ENCODE measurements around the gene PLBD2.

Gene PLBD2

DNA sequence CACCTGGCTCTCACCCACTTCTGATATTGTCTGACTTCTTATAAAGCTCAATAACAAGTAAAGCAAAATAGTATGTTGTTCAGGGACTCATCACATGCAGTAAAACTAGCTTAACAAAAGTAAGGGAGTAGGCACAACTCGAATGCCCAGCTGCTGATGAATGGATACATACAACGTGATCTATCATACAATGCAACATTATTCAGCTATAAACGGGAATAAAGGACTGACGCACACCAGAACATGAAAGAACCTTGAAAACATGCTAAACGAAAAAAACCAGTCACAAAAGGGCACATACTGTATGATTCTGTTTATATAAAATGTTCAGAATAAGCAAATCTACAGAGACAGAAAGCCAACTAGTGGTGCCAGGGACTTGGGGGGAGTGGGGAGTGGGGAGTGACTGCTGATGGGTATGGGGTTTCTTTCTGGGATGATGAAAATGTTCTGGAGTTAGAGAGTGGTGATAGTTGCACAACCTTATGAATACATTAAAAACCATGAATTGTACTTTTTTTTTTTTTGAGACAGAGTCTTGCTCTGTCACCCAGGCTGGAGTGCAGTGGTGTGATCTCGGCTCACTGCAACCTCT is 11.1 kb downstream of the PLBD2 start:
- DNase-seq (ENCODE audit: low spot score), result no peak

DNA sequence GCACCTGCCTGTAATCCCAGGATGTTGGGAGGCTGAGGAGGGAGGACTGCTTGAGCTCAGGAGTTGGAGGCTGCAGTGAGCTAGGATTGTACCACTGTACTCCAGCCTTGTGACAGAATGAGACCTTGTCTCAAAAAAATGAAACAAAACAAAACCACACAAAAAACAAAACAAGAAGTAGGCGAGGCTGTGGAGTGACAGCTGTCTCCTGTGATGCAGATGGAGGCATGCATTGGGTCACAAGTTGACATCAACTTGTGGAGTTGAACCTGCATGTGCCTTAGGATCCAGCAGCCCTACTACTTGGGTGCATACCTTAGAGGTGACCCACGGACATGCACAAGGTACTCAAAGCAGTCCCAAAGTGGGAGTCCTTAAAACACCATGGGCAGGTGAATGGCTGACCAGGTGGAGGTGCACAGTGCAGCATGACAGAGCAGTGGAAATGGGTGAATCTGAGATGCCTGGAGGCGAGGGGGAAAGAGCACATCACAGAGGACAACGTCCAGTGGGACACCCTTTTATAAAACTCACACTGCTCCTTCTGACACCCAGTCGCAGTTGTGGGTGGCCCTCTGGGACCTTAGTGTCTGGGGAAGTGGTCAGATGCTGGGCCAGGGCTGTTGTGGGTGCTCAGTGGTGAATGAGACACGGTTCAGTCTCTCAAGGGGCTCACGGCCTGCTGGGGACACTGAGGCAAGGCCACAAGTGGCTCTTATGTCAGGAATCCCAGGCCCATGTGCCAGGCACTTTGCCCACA is 12.7 kb downstream of the PLBD2 start:
- DNase-seq (ENCODE audit: low spot score), result no peak

DNA sequence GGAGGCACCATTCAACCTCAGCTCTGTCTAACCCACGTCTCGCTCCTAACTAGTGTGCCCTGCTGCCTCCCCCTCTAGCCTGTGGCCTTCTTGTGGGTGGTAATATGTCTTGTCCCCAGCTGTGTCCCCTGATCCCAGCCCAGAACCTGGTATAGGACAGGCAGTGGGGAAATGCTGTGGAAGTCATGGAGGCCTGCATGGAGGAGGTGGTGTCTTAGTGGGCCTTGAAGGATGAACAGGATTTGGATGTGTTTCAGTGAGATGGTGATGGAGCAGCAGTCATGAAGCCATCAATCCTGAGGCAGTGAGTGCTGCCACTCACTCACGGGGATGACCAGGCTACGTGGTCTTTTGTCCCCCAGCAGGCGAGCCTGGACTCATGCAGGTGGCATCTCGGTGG is 13.4 kb downstream of the PLBD2 start:
- no peak for DNase-seq (ENCODE audit: low spot score)

DNA sequence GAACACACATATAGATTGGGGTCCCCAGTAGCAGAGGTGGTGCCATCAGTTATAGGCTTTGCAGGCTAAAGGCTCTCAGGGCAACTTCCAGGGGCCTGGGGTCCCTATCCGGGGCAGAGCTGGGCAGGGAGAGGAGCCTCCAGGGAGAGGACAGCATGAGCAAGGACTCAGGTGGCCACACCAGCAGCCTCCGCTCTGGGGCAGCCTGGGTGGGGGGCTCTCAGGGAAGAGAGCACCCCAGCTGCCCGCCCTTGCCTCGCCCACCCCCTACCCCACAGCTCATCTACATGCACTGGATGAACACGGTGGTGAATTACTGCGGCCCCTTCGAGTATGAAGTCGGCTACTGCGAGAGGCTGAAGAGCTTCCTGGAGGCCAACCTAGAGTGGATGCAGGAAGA is 14.0 kb downstream of the PLBD2 start:
- no peak for DNase-seq (ENCODE audit: low spot score)

DNA sequence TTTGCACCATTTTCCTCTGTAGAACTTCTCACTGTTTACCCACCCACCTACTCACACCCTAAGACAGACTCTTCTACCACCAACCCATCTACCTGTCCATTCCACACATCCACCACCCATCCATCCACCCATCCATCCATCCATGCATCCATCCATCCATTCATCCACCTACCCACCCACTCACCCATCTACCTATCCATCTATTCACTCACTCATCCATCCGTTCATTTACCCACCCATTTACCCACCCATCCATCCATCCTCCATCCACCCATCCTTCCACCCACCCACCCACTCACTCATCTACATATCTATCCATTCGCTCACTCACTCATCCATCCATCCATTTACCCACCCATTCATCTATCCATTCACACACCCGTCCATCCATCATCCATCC is 15.1 kb downstream of the PLBD2 start:
- DNase-seq (ENCODE audit: low spot score), result no peak

DNA sequence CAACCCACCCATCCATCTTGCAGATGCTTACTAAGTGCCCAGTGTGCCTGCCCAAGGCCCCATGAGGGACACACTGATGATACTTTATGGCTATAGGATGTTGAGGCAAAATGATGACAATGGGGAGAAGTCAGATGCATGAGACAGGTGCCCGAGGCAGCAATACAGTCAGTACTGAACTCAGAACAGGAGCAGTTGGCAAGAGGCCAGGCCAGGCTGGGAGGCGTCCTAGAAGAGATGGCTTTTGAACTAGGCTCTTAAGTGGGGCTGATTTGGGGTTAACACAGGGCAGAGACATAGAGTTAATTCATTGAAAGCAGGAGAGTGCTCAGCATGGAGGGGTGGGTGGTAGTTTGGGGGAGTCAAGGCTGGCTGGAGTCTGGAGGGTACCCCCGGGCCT is 15.6 kb downstream of the PLBD2 start:
- DNase-seq (ENCODE audit: low spot score), result no peak

DNA sequence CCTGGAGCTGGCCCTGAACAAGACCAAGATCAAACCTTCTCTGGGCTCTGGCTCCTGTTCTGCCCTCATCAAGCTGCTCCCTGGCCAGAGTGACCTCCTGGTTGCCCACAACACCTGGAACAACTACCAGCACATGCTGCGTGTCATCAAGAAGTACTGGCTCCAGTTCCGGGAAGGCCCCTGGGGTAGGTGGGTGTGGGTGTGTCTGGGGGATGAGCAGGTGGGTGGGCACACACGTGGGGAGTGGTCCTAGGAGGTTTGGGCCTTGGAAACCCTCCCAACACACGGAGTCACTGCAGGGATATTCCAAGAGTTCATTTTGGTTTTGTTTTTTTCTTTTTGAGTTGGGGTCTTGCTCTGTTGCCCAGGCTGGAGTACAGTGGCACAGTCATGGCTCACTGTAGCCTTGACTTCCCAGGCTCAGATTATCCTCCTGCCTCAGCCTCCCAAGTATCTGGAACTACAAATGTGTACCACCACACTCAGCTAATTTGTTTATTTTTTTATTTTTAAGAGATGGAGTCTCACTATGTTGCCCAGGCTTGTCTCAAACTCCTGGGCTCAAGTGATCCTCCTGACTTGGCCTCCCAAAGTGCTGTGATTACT is 16.5 kb downstream of the PLBD2 start:
- DNase-seq (ENCODE audit: low spot score), result no peak

DNA sequence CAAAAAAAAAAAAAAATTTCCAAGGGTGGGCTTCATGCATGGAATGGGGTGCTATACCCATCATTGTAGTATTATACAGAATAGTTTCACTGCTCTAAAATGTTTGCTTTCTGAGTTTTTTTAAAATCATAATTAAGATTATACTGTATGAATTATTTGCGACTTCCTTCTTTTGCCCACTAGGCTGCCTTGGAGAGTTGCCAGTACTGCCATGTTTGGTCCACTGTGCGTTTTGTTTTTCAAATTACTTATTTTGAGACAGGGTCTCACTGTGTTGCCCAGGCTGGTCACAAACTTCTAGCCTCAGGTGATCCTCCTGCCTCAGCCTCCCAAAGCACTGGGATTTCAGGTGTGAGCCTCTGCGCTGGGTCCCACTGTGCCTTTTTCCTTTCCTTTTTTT is 19.9 kb downstream of the PLBD2 start:
- no peak for DNase-seq (ENCODE audit: low spot score)

DNA sequence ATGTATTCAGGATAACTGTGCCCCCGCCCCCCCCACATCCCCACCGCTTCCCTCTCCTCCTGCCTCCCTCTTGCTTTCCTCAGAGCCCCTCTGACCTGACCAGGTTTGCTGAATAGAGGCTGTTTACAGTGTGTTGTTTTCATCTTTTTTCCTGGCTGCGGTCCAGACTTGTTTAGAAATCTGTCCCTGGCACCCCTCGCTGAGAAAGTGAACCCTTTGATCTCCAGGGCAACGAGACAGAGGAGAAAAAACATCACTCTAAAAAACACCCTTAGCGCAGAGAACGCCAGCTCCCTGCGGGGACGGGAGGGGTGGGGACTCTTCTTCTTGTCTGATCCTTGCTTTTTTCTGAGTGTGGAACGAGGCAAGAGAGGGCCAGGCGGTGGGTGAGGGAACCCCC is 22.8 kb downstream of the PLBD2 start:
- DNase-seq (ENCODE audit: low spot score), result no peak

DNA sequence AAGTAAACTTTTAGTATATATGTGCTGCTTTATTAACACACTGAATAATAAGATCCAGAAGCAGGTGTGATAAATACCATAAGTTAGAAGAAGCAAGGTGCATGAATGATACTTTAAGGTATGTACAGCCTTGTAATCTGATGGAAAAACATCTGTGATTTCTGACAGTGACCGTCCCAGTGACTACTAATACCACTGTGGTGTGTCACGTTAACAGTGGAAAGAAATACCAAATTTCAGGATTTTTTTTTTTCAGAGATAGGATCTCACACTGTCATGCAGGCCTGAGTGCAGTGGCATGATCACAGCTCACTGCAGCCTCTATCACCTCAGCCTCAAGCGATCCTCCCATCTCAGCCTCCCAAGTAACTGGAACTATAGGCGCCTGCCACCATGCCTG is 23.8 kb downstream of the PLBD2 start:
- no peak for DNase-seq (ENCODE audit: low spot score)

DNA sequence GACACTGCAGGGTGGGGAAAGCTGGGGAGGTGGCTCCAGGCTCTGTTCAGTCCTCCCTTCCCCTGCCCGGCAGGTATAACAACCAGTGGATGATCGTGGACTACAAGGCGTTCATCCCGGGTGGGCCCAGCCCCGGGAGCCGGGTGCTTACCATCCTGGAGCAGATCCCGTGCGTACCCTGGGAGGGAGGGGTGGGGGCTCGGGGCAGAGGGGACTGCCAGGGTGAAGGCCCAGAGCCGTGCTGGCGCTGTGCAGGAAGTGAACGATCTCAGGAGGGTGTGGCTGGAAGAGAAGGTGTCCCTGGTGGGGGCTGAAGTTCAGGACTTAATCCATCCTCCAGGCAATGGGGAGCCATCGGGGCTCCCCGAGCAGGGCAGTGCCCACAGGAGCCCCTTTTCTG is 26.4 kb downstream of the PLBD2 start:
- DNase-seq (ENCODE audit: low spot score), result no peak

DNA sequence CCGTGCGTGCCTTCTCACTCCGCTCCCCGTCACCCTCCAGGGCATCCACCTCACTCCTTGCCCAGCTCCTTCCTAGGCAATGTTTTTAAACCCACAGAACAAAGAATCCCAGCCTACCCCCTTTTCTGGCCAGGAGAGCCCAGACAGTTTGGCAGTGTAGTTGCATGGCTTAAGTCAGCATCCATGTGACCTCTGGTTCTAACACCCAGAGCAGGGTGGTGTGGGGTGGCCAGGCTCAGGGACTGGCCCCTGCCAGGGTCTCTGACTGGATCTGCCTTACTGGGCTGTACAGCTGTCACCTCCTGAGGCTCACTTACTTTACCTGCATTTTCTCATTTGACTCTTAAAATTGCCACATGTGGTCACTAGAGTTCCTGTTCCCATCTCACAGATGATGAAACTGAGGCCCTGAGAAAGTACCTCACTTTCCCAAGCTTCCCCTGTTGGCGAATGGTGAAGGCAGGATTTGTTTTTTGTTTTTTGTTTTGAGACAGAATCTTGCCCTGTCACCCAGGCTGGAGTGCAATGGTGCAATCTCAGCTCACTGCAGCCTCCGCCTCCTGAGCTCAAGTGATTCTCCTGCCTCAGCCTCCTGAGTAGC is 27.0 kb downstream of the PLBD2 start:
- DNase-seq (ENCODE audit: low spot score), result no peak

DNA sequence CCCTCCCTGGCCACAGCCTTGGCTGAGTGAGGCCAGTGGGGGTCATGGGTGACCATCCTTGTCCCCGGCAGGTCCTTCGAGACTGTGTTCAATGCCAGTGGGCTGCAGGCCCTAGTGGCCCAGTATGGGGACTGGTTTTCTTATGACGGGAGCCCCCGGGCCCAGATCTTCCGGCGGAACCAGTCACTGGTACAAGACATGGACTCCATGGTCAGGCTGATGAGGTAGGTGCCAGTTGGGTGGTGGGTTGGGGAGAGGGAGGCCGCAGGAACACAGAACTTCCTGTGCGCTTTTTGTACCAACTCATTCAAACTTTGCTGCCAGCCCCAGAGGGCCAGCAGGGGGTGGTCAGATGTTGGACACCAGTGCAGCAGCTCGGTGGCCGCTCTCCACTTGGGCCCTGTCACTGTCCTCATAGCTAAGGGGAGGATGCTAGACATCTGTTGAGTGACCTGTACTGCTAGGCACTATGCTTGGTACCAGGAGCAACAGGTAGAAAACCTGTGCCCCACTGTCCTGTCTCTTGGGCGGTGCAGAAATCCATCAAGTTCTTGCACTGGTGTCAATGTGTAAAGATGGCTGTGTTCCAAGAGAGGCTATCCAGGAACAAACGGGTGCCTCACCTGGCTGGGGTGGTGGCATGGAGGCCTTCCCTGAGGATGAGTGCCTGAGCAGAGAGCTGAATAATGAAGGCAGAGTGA is 28.6 kb downstream of the PLBD2 start:
- no peak for DNase-seq (ENCODE audit: low spot score)

DNA sequence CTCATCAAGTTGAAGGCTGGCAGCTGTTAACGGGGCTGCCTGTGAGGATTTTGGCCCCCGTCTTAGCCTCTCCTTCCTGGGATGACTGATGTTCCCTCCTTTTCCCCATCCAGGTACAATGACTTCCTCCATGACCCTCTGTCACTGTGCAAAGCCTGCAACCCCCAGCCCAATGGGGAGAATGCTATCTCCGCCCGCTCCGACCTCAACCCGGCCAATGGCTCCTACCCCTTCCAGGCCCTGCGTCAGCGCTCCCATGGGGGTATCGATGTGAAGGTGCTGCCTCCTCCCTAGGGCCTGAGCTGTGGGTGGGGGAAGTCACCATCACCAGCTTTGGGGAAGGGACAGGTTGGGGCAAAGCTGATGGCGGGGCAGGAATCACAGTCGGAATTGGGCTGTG is 29.2 kb downstream of the PLBD2 start:
- no peak for DNase-seq (ENCODE audit: low spot score)

DNA sequence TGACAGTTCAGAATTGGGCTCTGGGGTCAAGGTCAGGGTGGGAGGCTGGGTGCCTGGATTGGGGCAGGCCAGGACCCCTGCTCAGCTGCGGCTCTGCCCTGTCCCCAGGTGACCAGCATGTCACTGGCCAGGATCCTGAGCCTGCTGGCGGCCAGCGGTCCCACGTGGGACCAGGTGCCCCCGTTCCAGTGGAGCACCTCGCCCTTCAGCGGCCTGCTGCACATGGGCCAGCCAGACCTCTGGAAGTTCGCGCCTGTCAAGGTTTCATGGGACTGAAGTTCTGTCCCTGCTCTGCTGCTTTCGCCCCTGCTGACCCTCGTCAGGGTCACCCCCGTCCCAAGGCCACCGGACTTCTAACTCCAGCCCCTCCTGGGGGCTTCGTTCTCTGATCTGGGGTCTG is 30.0 kb downstream of the PLBD2 start:
- no peak for DNase-seq (ENCODE audit: low spot score)

DNA sequence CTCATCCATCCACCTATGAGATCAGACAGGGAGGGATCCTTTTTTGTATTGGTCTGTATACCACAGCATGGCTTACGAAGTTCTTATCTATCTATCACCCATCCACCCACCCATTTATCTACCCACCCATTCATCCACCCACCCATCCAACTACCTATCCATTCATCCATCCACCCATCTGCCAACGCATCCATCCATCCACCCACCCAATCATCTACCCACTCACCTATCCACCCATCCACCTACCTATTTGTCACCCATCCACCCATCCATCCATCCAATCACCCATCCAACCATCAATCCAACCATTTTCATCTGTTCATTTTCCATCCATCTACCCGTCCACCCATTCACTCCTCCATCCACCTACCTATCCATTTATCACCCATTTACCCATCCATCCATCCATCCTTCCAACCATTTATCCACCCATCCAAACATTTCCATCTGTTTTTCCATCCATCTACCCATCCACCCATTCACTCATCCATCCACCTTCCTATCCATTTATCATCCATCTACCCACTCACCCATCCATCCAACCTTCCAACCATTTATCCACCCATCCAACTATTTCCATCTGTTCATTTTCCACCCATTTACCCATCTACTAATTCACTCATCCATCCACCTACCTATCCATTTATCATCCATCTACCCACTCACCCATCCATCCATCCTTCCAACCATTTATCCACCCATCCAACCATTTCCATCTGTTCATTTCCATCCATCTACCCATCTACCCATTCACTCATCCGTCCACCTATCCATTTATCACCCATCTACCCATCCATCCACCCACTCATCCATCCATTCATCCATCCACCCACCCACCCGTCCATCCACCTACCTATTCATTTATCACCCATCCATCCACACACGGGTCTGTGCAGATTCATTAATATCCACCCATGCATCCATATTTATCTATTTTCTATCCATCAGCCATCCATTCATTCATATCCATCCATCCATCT is 32.0 kb downstream of the PLBD2 start:
- no peak for DNase-seq (ENCODE audit: low spot score)

DNA sequence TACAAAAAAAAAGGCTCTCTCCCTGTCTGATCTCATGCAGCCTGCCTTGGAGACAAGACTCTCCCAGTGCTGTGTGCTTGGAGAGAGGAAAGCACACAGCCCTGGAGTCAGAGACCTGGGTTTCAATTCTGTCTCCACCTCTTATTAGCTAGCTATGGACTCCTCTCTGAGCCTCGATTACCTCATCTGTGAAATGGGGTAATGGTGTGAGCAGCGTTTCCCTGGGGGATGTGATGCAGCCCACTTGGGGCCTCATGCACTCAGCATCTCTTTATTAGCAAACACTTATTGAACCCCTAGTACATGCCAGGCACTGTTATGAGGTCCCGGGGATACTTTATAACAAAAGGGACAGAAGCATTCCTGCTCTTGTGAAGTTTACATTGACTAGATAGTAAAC is 32.8 kb downstream of the PLBD2 start:
- DNase-seq (ENCODE audit: low spot score), result no peak

DNA sequence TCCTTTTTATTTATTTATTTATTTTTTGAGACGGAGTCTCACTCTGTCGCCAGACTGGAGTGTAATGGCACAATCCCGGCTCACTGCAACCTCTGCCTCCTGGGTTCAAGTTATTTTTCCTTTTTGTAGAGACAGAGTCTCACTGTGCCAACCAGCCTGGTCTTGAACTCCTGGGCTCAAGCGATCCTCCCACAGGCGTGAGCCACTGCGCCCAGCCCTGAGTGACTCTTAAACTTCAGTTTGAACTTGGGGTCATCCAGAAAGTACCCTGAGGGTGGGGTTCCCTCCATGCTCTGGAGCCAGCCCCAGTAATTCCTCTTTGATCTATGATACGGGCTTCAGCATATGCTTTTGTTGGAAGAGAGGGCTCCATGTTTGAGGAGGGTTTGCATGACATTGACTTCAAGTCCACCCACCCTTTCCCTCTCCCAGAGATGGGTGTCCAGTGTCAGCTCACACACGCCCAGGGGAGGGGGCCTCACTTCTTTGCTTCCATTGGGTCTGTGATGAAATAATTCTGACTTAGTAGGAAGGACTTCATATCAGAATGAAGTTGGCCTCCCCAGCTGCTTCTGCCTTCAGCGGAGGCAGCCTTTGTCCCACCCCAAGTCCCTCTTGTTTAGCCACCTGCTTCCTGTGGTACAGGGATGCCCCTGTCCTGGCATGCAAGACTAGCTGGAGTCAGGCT is 33.4 kb downstream of the PLBD2 start:
- no peak for DNase-seq (ENCODE audit: low spot score)

DNA sequence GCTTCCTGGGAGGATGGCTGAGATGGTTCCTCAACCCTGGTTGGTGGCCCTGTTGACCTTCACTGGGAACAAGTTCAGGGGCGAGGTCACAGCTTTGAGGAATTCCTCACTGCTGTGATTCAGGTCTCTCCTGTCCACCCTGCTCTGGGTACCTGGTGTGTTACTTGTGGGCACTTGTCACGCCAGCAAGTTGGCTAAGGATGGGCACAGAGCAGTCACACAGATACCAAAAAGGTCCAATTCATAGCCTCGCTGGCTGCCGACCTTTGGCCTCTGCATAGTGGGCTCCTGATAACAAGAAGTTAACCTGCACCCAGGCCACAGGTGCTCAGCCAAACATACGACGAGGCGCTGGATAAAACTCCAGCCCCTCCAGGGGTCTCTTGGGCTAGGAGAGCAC is 34.1 kb downstream of the PLBD2 start:
- DNase-seq (ENCODE audit: low spot score), result no peak

DNA sequence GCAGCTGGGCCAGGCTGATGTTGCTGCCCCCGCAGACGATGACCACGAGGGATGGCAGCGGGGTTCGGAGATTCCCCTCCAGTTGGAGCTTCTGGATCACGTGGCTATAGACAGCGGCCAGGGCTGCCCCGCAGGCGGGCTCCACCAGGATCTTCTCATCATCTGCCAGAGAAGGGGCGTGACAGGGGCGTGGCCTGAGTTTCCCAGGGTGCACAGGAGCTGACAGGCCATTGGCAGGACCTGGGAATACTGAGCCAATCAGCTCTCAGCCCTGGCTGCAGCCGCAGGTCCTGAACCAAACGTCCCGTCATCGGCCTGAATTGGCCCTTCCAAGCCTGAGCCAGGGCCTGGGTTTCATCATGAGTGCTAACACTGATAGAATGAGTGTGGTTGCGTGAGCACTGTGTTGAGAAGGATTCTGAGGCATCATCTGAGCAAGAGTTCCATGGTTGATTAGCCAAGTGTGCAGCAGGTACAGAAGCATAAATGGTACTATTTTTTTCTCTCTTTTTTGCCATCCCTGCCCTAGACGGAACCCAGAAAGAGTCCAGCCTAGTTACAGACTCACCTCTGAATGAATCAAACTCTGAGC is 34.7 kb downstream of the PLBD2 start:
- no peak for DNase-seq (ENCODE audit: low spot score)
